Activated CD4-positive, alpha-beta T cell treated with anti-CD3 and anti-CD28 coated beads for 1 hour (primary cell): Measurements from ENCODE around the gene SPINK4.

Source experiments
- DNase-seq: peaks from one replicate; pipeline ENCODE4 v3.0.0-alpha.2; 2020

SPINK4 gene, protein sequence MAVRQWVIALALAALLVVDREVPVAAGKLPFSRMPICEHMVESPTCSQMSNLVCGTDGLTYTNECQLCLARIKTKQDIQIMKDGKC

DNA sequence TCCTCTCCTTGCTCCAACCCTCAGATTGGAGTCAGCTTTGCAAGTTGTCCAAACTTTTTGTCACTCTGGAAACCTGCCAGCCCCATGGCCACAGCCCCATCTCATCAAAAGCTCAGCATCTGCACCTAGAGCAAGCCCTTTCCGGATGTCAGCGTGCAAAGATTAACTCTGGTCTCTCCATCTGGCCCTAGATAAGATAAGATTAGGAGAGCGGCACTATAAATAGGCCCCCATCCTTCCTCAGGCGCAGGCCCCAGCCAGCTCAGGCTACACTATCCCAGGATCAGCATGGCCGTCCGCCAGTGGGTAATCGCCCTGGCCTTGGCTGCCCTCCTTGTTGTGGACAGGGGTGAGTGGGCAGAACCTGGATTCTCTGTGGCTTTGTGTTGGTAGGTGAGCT, at the start of gene SPINK4:
TSS of gene SPINK4 (plus strand) at position 247 of the 400 bp plus-strand sequence. CDS start at position 289, 42 bp downstream.
- no peak for DNase-seq

DNA sequence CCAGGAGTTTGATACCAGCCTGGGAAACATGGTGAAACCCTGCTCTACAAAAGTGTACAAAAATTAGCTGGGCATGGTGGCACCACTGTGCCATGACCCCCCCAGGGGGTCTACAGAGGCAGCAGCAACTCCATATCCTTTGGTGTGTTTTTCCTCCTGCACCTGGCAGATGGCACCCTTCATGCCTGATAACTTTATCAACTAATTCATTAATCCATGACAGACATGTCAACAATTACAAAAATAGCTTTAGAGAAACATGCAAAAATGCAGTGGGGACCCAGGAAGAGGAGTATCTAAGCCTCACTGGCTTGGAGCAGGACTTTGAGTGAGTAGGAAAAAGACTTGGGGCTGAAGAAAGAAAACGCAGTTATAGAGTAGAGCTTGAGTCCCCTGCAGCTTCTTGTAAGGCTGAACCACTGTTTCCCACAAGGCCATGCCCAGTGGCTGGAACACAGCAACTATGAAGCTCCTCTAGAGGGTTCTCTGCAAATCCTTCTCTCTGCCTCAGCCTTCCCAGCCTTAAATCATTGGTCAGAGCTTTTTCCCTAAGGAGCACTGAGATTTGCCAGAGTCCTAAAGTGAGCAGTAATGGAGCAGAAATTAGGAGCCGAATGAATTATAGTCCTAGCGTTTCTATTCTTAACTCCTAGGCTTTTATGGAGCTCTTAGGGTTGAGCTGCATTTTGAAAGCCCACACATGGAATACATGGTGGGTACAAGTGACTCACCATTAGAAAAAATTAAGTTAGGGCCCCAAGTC, 47.3 kb upstream of the SPINK4 start:
- no peak for DNase-seq

GRCh38 chr9:33193818-33194217, 46.1 kb upstream of the SPINK4 start:
- DNase-seq = no peak

GRCh38 chr9:33196736-33197135, 43.2 kb upstream of the SPINK4 start:
- DNase-seq = no peak

DNA sequence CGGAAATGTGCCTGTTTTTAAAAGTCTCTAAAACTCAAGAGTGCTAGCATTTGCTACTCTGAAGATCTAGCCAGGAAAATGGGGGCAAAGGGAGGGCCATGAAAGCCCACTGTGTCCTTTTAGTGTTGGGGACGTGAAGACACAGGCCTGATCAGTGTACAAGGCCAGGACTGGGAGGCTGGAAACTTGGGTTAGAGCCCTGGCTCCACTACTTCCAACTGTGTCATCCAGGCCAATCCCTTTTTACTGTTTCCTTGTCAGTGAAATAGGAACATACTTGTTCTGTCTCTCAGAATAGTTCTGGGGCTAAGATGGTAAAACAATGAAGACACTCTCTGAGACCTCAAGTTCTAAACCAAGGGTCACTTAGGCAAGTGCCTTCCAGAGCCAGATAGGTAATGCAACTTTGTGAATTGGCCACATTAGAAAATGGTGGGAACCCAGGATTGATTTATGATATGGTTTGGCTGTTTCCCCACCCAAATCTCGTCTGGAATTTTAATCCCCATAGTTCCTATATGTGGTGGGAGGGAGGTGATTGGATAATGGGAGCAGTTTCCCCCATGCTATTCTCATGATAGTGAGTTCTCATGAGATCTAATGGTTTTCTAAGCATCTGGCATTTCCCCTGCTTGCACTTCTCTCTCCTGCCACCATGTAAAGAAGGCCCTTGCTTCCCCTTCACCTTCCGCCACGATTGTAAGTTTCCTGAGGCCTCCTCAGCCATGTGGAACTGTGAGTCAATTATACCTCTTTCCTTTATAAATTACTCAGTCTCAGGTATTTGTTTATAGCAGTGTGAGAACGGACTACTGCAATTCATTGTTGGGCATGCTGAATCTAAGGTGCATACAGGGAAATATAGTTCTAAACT, 42.5 kb upstream of the SPINK4 start:
- DNase-seq = no peak

GRCh38 chr9:33198165-33198564, 41.8 kb upstream of the SPINK4 start:
- no peak for DNase-seq

- no peak for DNase-seq
Observed at GRCh38 chr9:33202018-33202417, 37.9 kb upstream of the SPINK4 start.

- DNase-seq = no peak
Observed at GRCh38 chr9:33202552-33203201, 37.3 kb upstream of the SPINK4 start.

DNA sequence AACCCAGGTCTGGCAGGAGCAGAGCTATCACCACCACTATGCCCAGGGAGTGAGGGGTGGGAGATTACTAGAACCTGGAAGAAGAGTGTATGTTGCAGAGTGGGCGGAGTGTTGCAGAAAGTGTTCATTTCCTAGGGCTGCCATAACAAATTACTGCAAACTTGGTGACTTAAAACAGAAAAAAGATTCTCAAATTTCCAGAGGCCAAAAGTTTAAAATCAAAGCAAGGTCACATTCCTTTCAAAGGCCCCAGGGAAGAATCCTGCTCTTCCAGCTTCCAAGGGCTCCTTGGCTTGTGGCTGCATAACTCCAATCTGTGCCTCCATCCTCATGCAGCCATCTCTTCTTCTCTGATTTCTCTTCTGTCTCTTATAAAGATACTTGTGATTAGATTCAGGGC, 30.6 kb upstream of the SPINK4 start:
- DNase-seq = no peak

DNA sequence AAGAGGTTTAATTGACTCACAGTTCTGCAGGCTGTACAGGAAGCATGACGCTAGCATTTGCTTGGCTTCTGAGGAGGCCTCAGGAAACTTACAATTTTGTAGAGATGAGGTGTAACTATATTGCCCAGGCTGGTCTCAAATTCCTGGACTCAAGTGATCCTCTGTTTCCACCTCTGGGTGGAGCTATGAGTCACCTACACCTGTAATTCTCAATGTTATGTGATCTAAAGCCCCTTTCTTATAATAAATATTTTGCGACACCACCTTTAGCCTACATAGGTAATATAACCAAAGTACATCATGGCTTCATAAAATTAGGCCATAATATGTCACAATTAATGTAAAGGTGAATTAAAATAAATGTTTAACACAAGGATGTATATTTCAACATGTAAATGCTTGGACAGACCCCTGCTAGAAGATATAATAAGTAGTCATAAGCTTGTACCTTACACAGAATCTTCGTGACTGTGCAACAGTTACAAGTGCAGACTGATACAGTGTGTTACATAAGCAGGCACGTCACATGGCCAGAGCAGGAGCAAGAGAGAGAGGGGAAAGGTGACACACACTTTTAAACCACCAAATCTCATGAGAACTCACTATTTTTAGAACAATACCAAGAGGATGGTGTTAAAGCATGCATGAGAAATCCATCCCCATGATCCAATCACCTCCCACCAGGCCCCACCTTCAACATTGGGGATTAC, 29.8 kb upstream of the SPINK4 start:
- no peak for DNase-seq

DNA sequence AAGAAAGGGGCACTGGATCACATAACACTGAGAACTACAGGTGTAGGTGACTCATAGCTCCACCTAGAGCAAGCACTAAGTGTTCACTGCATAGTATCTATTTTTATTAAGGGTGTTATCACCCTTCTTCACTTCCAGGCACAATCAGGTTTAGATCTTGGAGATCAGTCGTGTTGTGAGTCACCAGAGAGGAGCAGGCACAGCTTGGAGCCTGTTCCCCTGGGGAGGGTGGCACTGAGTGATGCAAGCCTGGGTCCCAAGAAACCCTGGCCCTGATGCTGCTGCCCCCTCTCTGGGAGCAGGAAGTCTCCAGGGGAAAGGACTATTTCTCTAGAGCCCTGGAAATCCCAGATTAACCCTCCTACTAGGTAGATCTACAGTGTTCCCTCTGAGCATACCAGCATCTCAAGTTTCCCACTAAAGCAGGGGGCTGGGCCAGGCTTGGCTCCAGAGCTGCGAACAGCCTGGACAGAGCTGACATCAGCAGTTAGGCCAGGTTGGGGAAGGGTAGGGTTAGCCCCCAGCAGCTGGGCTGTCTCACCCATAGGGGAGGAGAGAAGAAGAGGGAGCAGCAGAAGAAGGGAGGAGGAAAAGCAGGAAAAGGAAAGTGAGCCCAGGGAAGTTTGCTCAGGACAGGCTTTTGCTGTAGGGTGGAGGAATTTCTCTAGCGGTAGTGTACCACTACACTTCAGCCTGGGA, 28.1 kb upstream of the SPINK4 start:
- DNase-seq = no peak

DNA sequence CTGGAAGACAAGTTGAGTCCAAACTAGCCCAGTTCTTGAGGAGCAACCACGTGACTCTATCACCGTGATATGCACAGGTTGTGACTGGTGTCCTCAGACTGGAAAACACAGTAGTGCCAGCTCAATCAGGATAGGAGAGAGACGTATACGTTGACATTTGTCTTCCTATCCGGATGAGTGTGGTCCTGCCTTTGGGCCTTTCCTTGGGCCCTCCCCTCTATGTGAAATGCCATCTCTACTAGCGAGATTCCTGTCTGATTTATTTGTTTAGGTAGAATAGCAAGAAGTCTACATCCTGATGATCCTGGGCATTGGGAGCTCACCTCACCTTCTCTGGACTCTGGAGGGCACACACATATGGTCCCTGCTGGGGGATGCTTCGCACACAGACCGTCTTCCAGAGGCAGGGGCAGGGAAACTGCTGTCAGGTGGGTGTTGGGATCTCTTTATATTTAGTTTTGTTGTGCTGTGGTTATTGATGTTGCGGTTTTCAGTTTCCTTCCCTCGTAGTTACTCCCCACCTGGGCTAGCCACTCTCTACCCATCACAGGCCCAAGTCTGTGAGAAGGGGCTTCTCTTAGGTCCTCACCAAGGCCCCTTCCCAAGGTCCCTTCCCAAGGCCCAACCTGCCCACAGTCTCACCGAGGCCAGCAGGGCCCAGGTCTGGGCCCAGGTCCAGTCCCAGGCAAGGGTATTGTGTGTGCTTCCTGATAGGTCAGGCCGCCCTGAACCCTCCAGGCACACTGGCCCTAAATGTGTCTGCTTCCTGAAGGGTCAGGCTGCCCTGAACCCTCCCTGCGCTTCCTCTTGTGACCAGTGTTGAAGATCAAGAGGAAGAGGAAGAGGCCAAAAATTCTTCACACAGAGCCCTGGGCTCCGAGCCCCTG, 19.0 kb upstream of the SPINK4 start:
- DNase-seq = no peak

- no peak for DNase-seq
Observed at GRCh38 chr9:33221568-33221884, 18.4 kb upstream of the SPINK4 start.

DNA sequence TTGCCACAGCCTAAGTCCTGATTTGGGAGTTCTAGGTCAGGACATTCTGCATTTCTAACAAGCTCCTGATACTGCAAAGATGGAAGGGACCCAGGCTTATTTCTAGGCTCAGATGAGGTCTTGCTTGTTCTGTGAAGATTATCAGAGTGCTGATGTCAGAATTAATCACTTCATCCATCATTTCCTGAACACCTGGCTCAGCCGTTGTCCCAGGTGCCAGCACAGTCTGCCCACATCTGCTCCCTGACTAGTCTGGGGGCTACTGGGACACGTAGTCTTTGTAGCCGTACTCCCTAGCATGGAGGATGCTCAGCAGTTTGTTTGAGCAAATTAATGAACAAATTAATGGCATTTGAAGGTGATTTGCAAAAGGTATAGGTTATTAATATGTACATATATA, 17.9 kb upstream of the SPINK4 start:
- DNase-seq = no peak

GRCh38 chr9:33223696-33224095, 16.3 kb upstream of the SPINK4 start:
- no peak for DNase-seq

DNA sequence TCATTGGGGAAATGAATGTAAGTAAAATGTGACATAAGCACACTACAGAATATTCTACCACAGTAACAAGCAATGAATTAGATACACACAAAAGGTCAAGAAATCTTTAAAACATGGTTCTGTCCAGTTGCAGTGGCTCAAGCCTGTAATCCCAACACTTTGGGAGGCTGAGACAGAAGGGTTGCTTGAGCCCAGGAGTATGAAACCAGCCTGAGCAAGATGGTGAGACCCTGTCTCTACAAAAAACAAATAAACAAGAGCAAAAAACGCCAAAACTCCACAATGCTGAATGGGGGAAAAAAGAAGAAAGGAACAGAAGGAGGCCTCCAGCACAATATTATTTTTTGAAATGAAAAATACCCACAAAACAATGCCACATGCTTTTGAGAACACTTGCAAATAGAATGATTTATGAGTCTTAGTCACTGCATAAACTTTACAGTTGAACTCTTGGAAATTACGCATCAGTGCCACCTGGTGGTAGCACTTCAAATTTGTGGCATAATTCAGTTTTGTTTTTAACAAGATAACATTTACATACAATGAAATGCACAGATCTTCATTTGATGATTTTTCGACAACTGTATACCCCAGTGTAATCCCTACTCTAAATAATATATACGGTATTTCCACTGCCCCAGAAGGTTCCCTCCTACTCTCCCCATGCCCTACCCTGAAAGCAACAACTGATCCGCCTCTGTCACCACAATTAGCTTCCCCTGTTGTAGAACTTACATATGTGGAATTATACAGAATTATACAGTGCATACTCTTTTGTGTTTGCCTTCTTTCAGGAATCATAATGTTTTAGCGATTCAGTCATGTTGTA, 14.4 kb upstream of the SPINK4 start:
- DNase-seq = peak; percentile 46

DNA sequence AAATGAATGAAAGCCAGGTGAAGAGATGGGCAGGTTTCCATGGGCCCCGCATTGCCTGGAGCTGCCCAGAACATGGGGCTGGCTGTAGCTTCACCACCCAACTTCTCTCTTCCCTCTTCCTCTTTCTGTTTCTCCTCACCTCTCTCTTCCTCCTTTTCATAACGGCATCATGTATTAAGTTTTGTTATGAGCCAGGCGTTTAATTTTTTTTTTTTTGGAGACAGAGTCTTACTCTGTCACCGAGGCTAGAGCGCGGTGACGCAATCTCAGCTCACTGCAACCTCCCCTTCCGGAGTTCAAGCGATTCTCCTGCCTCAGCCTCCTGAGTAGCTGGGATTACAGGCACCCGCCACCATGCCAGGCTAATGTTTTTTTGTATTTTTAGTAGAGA, 13.0 kb upstream of the SPINK4 start:
- DNase-seq = no peak

DNA sequence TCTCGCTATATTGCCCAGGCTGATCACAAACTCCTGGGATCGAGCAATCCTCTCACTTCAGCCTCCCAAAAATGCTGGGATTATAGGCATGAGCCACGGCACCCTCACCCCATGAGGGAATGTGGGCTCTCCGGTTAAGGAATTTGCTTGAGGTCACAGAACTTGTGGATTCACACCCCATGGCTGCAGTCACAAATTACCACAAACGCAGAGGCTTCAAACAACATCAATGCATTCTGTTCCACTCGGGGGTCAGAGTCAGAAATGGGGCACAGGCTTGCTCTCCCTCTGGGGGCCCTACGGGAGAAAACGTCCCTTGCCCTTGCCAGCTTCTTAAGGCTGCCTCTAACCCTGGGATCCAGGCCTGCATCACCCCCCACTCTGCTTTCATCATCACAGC, 12.2 kb upstream of the SPINK4 start:
- no peak for DNase-seq

GRCh38 chr9:33228606-33229005, 11.4 kb upstream of the SPINK4 start:
- DNase-seq = no peak

GRCh38 chr9:33229359-33230114, 10.4 kb upstream of the SPINK4 start:
- no peak for DNase-seq
